HCT116 (cell line): ENCODE results near the gene EHBP1.

ENCODE experiments used
- CTCF ChIP-seq, 3 experiments: fragments of 200-600 bp in 1 of 3; sonication (generic) in 1 of 3; IDR thresholded peaks in 2 of 3; conservative IDR thresholded peaks in 1 of 3; 2 replicates each; pipeline ENCODE4 v1.5.1; 2012 to 2017; ENCODE audit warnings: low read depth in 2 of 3, low read length in 2 of 3, antibody characterized with exemption in 1 of 3, borderline replicate concordance in 1 of 3, control low read depth in 1 of 3, mild to moderate bottlenecking in 1 of 3, mixed read lengths in 1 of 3, mixed run types in 1 of 3, moderate library complexity in 1 of 3; ENCODE audit not compliant: insufficient read depth in 1 of 3
- POLR2A ChIP-seq: IDR thresholded peaks from 2 replicates; pipeline ENCODE4 v1.7.0; 2011; ENCODE audit warnings: borderline replicate concordance; ENCODE audit not compliant: insufficient read depth, insufficient read length; ENCODE audit errors: extremely low read depth
- REST ChIP-seq: IDR thresholded peaks from 2 replicates; pipeline ENCODE4 v1.6.1; 2012; ENCODE audit warnings: low read depth

GRCh38 chr2:63056107-63057050 lies 350.9 kb downstream of the EHBP1 start:
- TF ChIP-seq POLR2A (no peak), CTCF (IDR thresholded peaks at IDR 0.05 in 2 of 3, conservative IDR thresholded peaks at IDR 0.05 in 1 of 3; ENCODE audit: borderline replicate concordance in 1 of 3, insufficient read depth in 1 of 3, low read depth in 2 of 3, low read length in 2 of 3) (no peak), REST (no peak)
